Ovary (tissue), 9 donors: ENCODE measurements around the gene CTBP2. TPM values are rescaled to one million over a fixed set of nuclear protein-coding genes. Genes with fewer than 3 reads are reported as not detected.

ENCODE experiments used
- DNase-seq, 5 donors: peaks; one replicate each; pipeline ENCODE4 v3.0.0-alpha.2; 2019 to 2020
- H3K27ac ChIP-seq, 2 donors: fragments of 200-600 bp; one replicate each; pipeline versions ENCODE4 v1.5.1 to v1.8.0; 2019 to 2022
- H3K27me3 ChIP-seq: fragments of 200-600 bp; one replicate; pipeline ENCODE4 v1.8.0; 2022
- H3K36me3 ChIP-seq: fragments of 200-600 bp; sonication (generic); one replicate; pipeline ENCODE4 v1.5.1; 2019
- H3K4me1 ChIP-seq: one replicate; pipeline ENCODE4 v1.8.1; 2013; ENCODE audit warnings: mild to moderate bottlenecking, moderate library complexity; ENCODE audit not compliant: insufficient read depth
- H3K4me3 ChIP-seq: fragments of 200-600 bp; sonication (generic); one replicate; pipeline ENCODE4 v1.5.1; 2017
- H3K9me3 ChIP-seq, 2 donors: fragments of 200-600 bp in 1 of 2; sonication (generic) in 1 of 2; one replicate each; pipeline versions ENCODE4 v1.5.1 to v1.8.1; 2013 to 2019; ENCODE audit warnings: mild to moderate bottlenecking in 1 of 2, moderate library complexity in 1 of 2
- CTCF ChIP-seq, 3 donors: fragments of 450-650 bp in 2 of 3; fragments of 200-600 bp in 1 of 3; IDR thresholded peaks; one replicate each; pipeline versions ENCODE4 v1.5.1 to v1.8.0; 2016 to 2022; ENCODE audit warnings: antibody characterized with exemption in 3 of 3, mild to moderate bottlenecking in 1 of 3
- EP300 ChIP-seq: sonication (generic); formaldehyde crosslinking; IDR thresholded peaks from one replicate; pipeline ENCODE4 v1.6.1; 2017; ENCODE audit warnings: antibody characterized with exemption
- POLR2A ChIP-seq: fragments of 450-650 bp; IDR thresholded peaks from one replicate; pipeline ENCODE4 v1.6.1; 2017; ENCODE audit warnings: antibody characterized with exemption, mild to moderate bottlenecking, moderate library complexity
- WGBS, 3 donors: extraction: QIAGEN DNeasy Blood & Tissue Kit in 1 of 3; methylation state at CpG; one replicate each; pipeline versions ENCODE4 v1.1.5 to v1.1.7; 2013 to 2017; 5-methylcytosine and 5-hydroxymethylcytosine counted together
- intact Hi-C, 4 donors: fragments of 100-400 bp; cut with DNase I; formaldehyde crosslinking; loops; one replicate each; pipeline versions ENCODE4 v1.11.0 to v1.15.1; 2022 to 2023
- polyA plus RNA-seq, 2 donors: library from polyadenylated mRNA; stranded (reverse); fragments of 200-250 nt in 1 of 2; fragments of 350-450 nt in 1 of 2; fragmentation: Illumina TruSeq in 1 of 2; extraction: RNeasy Lipid Tissue Mini Kit (QIAGEN cat#74804) in 1 of 2; gene quantifications; one replicate each; pipeline ENCODE4 v1.2.3, GENCODE V29; 2013 to 2014
- total RNA-seq, 7 donors: library from RNA; depleted of rRNA in 2 of 7; stranded (reverse); fragments of >200 nt in 2 of 7; fragmentation: NEBNext Ultra II Directional in 3 of 7; extraction: Animal tissue kit (Norgen Biotek cat#: 25700) in 3 of 7; gene quantifications; one replicate each; pipeline versions ENCODE4 v1.1.0 to v1.2.4, GENCODE V29; 2016 to 2023
- donor health status: DM: no; HTN: no; CAD: no; lungs with moderate emphysema.
- donor health status: DM: no; HTN: no; CAD: no.
- donor health status: Bipolar disorder and iron deficiency.
- donor health status: DM: yes; HTN: yes; CAD: no.
- donor health status: DM: no; HTN: no; CAD: no.
- donor health status: DM: yes; HTN: yes; CAD: no.

The CTBP2 gene
- total and polyA plus RNA-seq, 9 donors = 25.3 to 107 (median 69.5) TPM

GRCh38 chr10:124978376-124978725 lies 182.0 kb downstream of the CTBP2 start:
- Histone ChIP-seq H3K4me1 (peaks cover 7% of the 10 kb centered on the region), H3K27ac (no peak overlapping the region), H3K9me3 (no peaks in the 10 kb centered on the region), H3K27me3 (no peaks in the 10 kb centered on the region), H3K36me3 (no peaks in the 10 kb centered on the region), H3K4me3 (no peak overlapping the region)
- intact Hi-C loops = no loop called here
- TF ChIP-seq CTCF (IDR thresholded peaks at IDR 0.05) = no peak
- TF ChIP-seq POLR2A = no peak
- no peak for TF ChIP-seq EP300
- 67 to 71% (median 69%) methylated on average over 5 of the region's 5 CpGs for WGBS, 3 donors
- DNase-seq = no peak

GRCh38 chr10:124977648-124978375 lies 182.6 kb downstream of the CTBP2 start:
- H3K9me3 ChIP-seq = no peaks in the 10 kb centered on the region
- peaks cover 5% of the 10 kb centered on the region for H3K4me1 ChIP-seq
- H3K27ac ChIP-seq = no peak overlapping the region
- TF ChIP-seq EP300 = no peak
- TF ChIP-seq POLR2A = no peak
- TF ChIP-seq CTCF (IDR thresholded peaks at IDR 0.05) = no peak
- WGBS, 3 donors = 72 to 77% (median 74%) methylated on average over 4 of the region's 4 CpGs
- intact Hi-C loops = no loop called here
- H3K4me3 ChIP-seq = no peak overlapping the region
- H3K36me3 ChIP-seq = no peaks in the 10 kb centered on the region
- H3K27me3 ChIP-seq = no peaks in the 10 kb centered on the region
- DNase-seq = no peak

- no peaks in the 10 kb centered on the region for H3K9me3 ChIP-seq
- DNase-seq = no peak
- 92 to 99% (median 95%) methylated on average over 3 of the region's 3 CpGs for WGBS, 3 donors
- intact Hi-C loops = no loop called here
- H3K27me3 ChIP-seq = no peaks in the 10 kb centered on the region
- peaks cover 5% of the 10 kb centered on the region for H3K4me1 ChIP-seq
- H3K4me3 ChIP-seq = no peak overlapping the region
- H3K27ac ChIP-seq = no peak overlapping the region
- TF ChIP-seq CTCF (IDR thresholded peaks at IDR 0.05) (no peak), EP300 (no peak), POLR2A (no peak)
- no peaks in the 10 kb centered on the region for H3K36me3 ChIP-seq
Measured at GRCh38 chr10:124977161-124977560, 183.2 kb downstream of the CTBP2 start.

GRCh38 chr10:124975977-124976514 lies 184.3 kb downstream of the CTBP2 start:
- H3K27me3 ChIP-seq = no peaks in the 10 kb centered on the region
- H3K9me3 ChIP-seq = no peaks in the 10 kb centered on the region
- intact Hi-C loops = no loop called here
- no peak overlapping the region for H3K4me3 ChIP-seq
- 89 to 92% (median 90%) methylated on average over 5 of the region's 5 CpGs for WGBS, 3 donors
- peaks cover 5% of the 10 kb centered on the region for H3K4me1 ChIP-seq
- DNase-seq = no peak
- TF ChIP-seq CTCF (IDR thresholded peaks at IDR 0.05) (no peak), EP300 (no peak), POLR2A (no peak)
- no peaks in the 10 kb centered on the region for H3K36me3 ChIP-seq
- no peak overlapping the region for H3K27ac ChIP-seq
